SHP77 (cell line): ENCODE data around the gene PHLPP2.
"Not testable (repeated sequence)": the region's sequence is repeated elsewhere in the genome, so short reads cannot be mapped to it uniquely, and the experiment has no call there.

Source experiments
- DNase-seq, 2 experiments: peaks; one replicate each; lab custom pipeline; 2025; lab: John Stamatoyannopoulos, UW

Gene PHLPP2

GRCh38 chr16:71623597-71623996 is 100.9 kb downstream of the PHLPP2 start:
- no peak for DNase-seq

- no peak for DNase-seq
Measured at GRCh38 chr16:71622088-71622487, 102.4 kb downstream of the PHLPP2 start.

GRCh38 chr16:71618429-71618828 is 106.1 kb downstream of the PHLPP2 start:
- DNase-seq: no peak

GRCh38 chr16:71614956-71615355 is 109.5 kb downstream of the PHLPP2 start:
- DNase-seq: not testable (repeated sequence)

- peak; percentile 73 to 76 for DNase-seq
Measured at GRCh38 chr16:71610936-71611871, 113.3 kb downstream of the PHLPP2 start.

- DNase-seq: no peak
Measured at GRCh38 chr16:71610447-71610846, 114.1 kb downstream of the PHLPP2 start.

GRCh38 chr16:71609066-71609465 is 115.4 kb downstream of the PHLPP2 start:
- DNase-seq: no peak

- peak in 1 of 2 experiments; percentile 13 for DNase-seq
Measured at GRCh38 chr16:71600822-71601221, 123.7 kb downstream of the PHLPP2 start.

GRCh38 chr16:71598426-71598825 is 126.1 kb downstream of the PHLPP2 start:
- DNase-seq: not testable (repeated sequence)

- DNase-seq: not testable (repeated sequence)
Measured at GRCh38 chr16:71595340-71595826, 129.1 kb downstream of the PHLPP2 start.
